A549 (cell line): ENCODE measurements around the gene ATP13A3.
"Not testable (repeated sequence)": the region's sequence is repeated elsewhere in the genome, so short reads cannot be mapped to it uniquely, and the experiment has no call there.

Experiments used
- CEBPB ChIP-seq, 2 experiments: fragments of >200 bp in 1 of 2; sonication (Bioruptor Twin) in 1 of 2; formaldehyde crosslinking in 1 of 2; IDR thresholded peaks; 2 replicates each; pipeline ENCODE4 v1.6.1; 2012 to 2016
- CHD2 ChIP-seq: fragments of 150-350 bp; IDR thresholded peaks from 2 replicates; pipeline ENCODE4 v1.6.1; 2014; ENCODE audit warnings: low read length; ENCODE audit not compliant: partially characterized antibody
- EP300 ChIP-seq, 2 experiments: fragments of >200 bp; sonication (Bioruptor Twin); formaldehyde crosslinking; IDR thresholded peaks; 2 replicates in 1 of 2; 3 replicates in 1 of 2; pipeline ENCODE4 v1.6.1; 2016 to 2017
- FOSL2 ChIP-seq, 2 experiments: fragments of 450-650 bp in 1 of 2; fragments of >200 bp in 1 of 2; sonication (Bioruptor Twin) in 1 of 2; formaldehyde crosslinking; IDR thresholded peaks; 2 replicates each; pipeline versions ENCODE4 v1.5.0 to v1.6.1; 2016 to 2020; ENCODE audit warnings: mild to moderate bottlenecking in 1 of 2, moderate library complexity in 1 of 2
- FOXS1 ChIP-seq: fragments of 250-450 bp; sonication (Bioruptor Pico); IDR thresholded peaks from 2 replicates; pipeline ENCODE4 v1.5.0; 2020; ENCODE audit warnings: mild to moderate bottlenecking, moderate library complexity
- JUNB ChIP-seq: fragments of >200 bp; sonication (Bioruptor Twin); formaldehyde crosslinking; IDR thresholded peaks from 2 replicates; pipeline ENCODE4 v1.6.1; 2016
- MAFK ChIP-seq: fragments of 450-650 bp; IDR thresholded peaks from 2 replicates; pipeline ENCODE4 v1.6.1; 2014; ENCODE audit not compliant: partially characterized antibody
- POLR2A ChIP-seq: IDR thresholded peaks from 2 replicates; pipeline ENCODE4 v1.6.1; 2012; ENCODE audit warnings: mild to moderate bottlenecking, low read length
- RCOR1 ChIP-seq: fragments of 150-350 bp; IDR thresholded peaks from 2 replicates; pipeline ENCODE4 v1.6.1; 2014; ENCODE audit warnings: antibody characterized with exemption, low read length, low read depth
- SMC3 ChIP-seq: fragments of >200 bp; sonication (Bioruptor Twin); formaldehyde crosslinking; IDR thresholded peaks from 3 replicates; pipeline ENCODE4 v1.6.1; 2018; ENCODE audit warnings: inconsistent platforms
- TF ChIP-seq, protein P1 (sequence below): fragments of 250-450 bp; sonication (Bioruptor Pico); IDR thresholded peaks from 2 replicates; pipeline ENCODE4 v1.5.0; 2021; ENCODE audit warnings: mild to moderate bottlenecking, moderate library complexity, borderline replicate concordance
- TF ChIP-seq, protein P2 (sequence below): fragments of >200 bp; sonication (Bioruptor Twin); formaldehyde crosslinking; IDR thresholded peaks from 3 replicates; pipeline ENCODE4 v1.5.1; 2016
- TF ChIP-seq, protein P3 (sequence below): IDR thresholded peaks from 2 replicates; pipeline ENCODE4 v1.6.1; 2012
- TF ChIP-seq, protein P4 (sequence below): fragments of 200-600 bp; sonication (generic); IDR thresholded peaks from 2 replicates; pipeline ENCODE4 v1.6.1; 2016; ENCODE audit warnings: antibody characterized with exemption, mild to moderate bottlenecking, moderate library complexity

DNA sequence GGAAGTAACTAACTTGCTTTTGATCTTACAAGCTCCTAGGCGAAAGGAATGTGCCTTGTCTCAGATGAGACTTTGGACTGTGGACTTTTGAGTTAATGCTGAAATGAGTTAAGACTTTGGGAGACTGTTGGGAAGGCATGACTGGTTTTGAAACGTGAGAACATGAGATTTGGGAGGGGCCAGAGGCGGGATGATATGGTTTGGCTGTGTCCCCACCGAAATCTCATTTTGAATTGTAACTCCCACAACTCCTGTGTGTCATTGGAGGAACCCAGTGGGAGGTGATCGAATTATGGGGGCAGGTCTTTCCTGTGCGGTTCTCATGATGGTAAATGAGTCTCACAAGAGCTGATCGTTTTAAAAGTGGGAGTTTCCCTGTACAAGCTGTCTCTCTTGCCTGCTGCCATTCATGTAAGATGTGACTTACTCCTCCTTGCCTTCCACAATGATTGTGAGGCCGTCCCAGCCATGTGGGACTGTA lies 33.9 kb upstream of the ATP13A3 start:
- TF ChIP-seq, protein P1, sequence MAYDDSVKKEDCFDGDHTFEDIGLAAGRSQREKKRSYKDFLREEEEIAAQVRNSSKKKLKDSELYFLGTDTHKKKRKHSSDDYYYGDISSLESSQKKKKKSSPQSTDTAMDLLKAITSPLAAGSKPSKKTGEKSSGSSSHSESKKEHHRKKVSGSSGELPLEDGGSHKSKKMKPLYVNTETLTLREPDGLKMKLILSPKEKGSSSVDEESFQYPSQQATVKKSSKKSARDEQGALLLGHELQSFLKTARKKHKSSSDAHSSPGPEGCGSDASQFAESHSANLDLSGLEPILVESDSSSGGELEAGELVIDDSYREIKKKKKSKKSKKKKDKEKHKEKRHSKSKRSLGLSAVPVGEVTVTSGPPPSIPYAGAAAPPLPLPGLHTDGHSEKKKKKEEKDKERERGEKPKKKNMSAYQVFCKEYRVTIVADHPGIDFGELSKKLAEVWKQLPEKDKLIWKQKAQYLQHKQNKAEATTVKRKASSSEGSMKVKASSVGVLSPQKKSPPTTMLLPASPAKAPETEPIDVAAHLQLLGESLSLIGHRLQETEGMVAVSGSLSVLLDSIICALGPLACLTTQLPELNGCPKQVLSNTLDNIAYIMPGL, result not testable (repeated sequence)
- TF ChIP-seq, protein P2, sequence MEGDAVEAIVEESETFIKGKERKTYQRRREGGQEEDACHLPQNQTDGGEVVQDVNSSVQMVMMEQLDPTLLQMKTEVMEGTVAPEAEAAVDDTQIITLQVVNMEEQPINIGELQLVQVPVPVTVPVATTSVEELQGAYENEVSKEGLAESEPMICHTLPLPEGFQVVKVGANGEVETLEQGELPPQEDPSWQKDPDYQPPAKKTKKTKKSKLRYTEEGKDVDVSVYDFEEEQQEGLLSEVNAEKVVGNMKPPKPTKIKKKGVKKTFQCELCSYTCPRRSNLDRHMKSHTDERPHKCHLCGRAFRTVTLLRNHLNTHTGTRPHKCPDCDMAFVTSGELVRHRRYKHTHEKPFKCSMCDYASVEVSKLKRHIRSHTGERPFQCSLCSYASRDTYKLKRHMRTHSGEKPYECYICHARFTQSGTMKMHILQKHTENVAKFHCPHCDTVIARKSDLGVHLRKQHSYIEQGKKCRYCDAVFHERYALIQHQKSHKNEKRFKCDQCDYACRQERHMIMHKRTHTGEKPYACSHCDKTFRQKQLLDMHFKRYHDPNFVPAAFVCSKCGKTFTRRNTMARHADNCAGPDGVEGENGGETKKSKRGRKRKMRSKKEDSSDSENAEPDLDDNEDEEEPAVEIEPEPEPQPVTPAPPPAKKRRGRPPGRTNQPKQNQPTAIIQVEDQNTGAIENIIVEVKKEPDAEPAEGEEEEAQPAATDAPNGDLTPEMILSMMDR, result not testable (repeated sequence)
- not testable (repeated sequence) for TF ChIP-seq SMC3; POLR2A; CHD2; EP300 (IDR thresholded peaks at IDR 0.05); FOSL2 (IDR thresholded peaks at IDR 0.05); FOSL2 (CRISPR knock-in tag; IDR thresholded peaks at IDR 0.05); JUNB; RCOR1; CEBPB (IDR thresholded peaks at IDR 0.05); MAFK; FOXS1
- TF ChIP-seq, protein P3, sequence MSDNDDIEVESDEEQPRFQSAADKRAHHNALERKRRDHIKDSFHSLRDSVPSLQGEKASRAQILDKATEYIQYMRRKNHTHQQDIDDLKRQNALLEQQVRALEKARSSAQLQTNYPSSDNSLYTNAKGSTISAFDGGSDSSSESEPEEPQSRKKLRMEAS, result not testable (repeated sequence)
- TF ChIP-seq, protein P4, sequence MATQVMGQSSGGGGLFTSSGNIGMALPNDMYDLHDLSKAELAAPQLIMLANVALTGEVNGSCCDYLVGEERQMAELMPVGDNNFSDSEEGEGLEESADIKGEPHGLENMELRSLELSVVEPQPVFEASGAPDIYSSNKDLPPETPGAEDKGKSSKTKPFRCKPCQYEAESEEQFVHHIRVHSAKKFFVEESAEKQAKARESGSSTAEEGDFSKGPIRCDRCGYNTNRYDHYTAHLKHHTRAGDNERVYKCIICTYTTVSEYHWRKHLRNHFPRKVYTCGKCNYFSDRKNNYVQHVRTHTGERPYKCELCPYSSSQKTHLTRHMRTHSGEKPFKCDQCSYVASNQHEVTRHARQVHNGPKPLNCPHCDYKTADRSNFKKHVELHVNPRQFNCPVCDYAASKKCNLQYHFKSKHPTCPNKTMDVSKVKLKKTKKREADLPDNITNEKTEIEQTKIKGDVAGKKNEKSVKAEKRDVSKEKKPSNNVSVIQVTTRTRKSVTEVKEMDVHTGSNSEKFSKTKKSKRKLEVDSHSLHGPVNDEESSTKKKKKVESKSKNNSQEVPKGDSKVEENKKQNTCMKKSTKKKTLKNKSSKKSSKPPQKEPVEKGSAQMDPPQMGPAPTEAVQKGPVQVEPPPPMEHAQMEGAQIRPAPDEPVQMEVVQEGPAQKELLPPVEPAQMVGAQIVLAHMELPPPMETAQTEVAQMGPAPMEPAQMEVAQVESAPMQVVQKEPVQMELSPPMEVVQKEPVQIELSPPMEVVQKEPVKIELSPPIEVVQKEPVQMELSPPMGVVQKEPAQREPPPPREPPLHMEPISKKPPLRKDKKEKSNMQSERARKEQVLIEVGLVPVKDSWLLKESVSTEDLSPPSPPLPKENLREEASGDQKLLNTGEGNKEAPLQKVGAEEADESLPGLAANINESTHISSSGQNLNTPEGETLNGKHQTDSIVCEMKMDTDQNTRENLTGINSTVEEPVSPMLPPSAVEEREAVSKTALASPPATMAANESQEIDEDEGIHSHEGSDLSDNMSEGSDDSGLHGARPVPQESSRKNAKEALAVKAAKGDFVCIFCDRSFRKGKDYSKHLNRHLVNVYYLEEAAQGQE, result not testable (repeated sequence)
